Hepatocyte (in vitro differentiated cells): ENCODE data around the gene IDH1.

Experiments
- EZH2 ChIP-seq: fragments of 200-600 bp; sonication (generic); IDR thresholded peaks from 2 replicates; pipeline ENCODE4 v1.6.1; 2016; ENCODE audit warnings: antibody characterized with exemption, mild to moderate bottlenecking, borderline replicate concordance
- EZH2phosphoT487 ChIP-seq: fragments of 200-600 bp; sonication (generic); IDR thresholded peaks from one replicate; pipeline ENCODE4 v1.6.1; 2018; ENCODE audit warnings: antibody characterized with exemption, mild to moderate bottlenecking, low read depth, moderate library complexity; ENCODE audit not compliant: unreplicated experiment, severe bottlenecking
- TF ChIP-seq, protein P1 (sequence below): fragments of 200-600 bp; sonication (generic); IDR thresholded peaks from 2 replicates; pipeline ENCODE4 v1.5.1; 2016; ENCODE audit warnings: antibody characterized with exemption, mild to moderate bottlenecking; ENCODE audit not compliant: poor library complexity

DNA sequence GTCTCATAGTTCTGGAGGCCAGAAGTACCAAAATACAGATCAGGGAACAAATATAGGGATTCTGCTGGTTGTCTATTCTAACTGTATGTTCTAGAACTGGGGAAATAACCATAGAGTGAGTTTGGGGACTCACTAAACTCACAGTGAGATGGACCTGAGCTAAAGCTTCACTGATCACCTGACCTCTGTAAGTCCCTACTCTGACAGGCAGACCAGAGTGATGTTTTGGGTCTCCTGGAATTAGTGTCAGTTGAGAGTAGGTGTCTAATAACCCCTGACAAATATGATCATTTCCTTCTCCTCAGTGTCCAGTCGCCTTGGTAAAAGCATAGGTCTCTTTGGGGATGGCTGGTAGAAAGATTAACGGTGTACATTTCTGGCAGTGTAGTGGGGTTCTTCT lies 25.4 kb upstream of the IDH1 start:
- TF ChIP-seq, protein P1, sequence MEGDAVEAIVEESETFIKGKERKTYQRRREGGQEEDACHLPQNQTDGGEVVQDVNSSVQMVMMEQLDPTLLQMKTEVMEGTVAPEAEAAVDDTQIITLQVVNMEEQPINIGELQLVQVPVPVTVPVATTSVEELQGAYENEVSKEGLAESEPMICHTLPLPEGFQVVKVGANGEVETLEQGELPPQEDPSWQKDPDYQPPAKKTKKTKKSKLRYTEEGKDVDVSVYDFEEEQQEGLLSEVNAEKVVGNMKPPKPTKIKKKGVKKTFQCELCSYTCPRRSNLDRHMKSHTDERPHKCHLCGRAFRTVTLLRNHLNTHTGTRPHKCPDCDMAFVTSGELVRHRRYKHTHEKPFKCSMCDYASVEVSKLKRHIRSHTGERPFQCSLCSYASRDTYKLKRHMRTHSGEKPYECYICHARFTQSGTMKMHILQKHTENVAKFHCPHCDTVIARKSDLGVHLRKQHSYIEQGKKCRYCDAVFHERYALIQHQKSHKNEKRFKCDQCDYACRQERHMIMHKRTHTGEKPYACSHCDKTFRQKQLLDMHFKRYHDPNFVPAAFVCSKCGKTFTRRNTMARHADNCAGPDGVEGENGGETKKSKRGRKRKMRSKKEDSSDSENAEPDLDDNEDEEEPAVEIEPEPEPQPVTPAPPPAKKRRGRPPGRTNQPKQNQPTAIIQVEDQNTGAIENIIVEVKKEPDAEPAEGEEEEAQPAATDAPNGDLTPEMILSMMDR, result no peak
- TF ChIP-seq EZH2, result no peak
- no peak for TF ChIP-seq EZH2phosphoT487
